H1 (cell line): Measurements from ENCODE around the gene YWHAB. TPM values are rescaled to one million over a fixed set of nuclear protein-coding genes. Genes with fewer than 3 reads are reported as not detected.

Experiments used
- CTCF ChIA-PET: fragments of 300-600 bp; sonication (Branson Sonifier 250); formaldehyde crosslinking; loops from one replicate; lab custom pipeline; 2021; ENCODE audit not compliant: partially characterized antibody; lab: Charles Lee
- POLR2A ChIA-PET: fragments of 300-600 bp; sonication (Branson Sonifier 250); formaldehyde crosslinking; loops from one replicate; lab custom pipeline; 2021; ENCODE audit warnings: inconsistent platforms; ENCODE audit not compliant: partially characterized antibody; lab: Charles Lee
- DNase-seq, 2 experiments: peaks; one replicate each; pipeline versions ENCODE4 v3.0.0 to v3.0.0-alpha.2; 2010 to 2022; ENCODE audit warnings: low spot score in 2 of 2, low read depth in 1 of 2, mixed read lengths in 1 of 2
- FAIRE-seq: peaks from 2 replicates; lab custom pipeline; 2011; peaks lifted over from hg19 to GRCh38; lab: Jason Lieb, UNC
- H2AFZ ChIP-seq: 2 replicates; pipeline ENCODE4 v1.8.1; 2012; ENCODE audit warnings: low read length, inconsistent platforms
- H2AK5ac ChIP-seq: 2 replicates; pipeline ENCODE4 v1.6.1; 2013; ENCODE audit warnings: low read depth, low read length
- H2BK120ac ChIP-seq: replicated peaks from 2 replicates; pipeline ENCODE3; 2013; ENCODE audit warnings: low read depth, low read length, inconsistent platforms
- H2BK12ac ChIP-seq: 2 replicates; pipeline ENCODE4 v1.6.1; 2013; ENCODE audit warnings: low read depth, low read length
- H2BK15ac ChIP-seq: 2 replicates; pipeline ENCODE4 v1.6.1; 2013; ENCODE audit warnings: low read length
- H2BK20ac ChIP-seq: 2 replicates; pipeline ENCODE4 v1.6.1; 2013; ENCODE audit warnings: low read length
- H2BK5ac ChIP-seq: 2 replicates; pipeline ENCODE4 v1.6.1; 2013; ENCODE audit warnings: low read depth, low read length
- H3K14ac ChIP-seq: 2 replicates; pipeline ENCODE4 v1.6.1; 2013; ENCODE audit warnings: inconsistent platforms; ENCODE audit not compliant: insufficient read length
- H3K18ac ChIP-seq: 2 replicates; pipeline ENCODE4 v1.6.1; 2013; ENCODE audit warnings: low read length; ENCODE audit errors: extremely low read depth
- H3K23ac ChIP-seq: 2 replicates; pipeline ENCODE4 v1.6.1; 2013; ENCODE audit warnings: inconsistent platforms; ENCODE audit not compliant: insufficient read length
- H3K23me2 ChIP-seq: 2 replicates; pipeline ENCODE4 v1.6.1; 2013; ENCODE audit warnings: low read depth, low read length
- H3K27ac ChIP-seq: 2 replicates; pipeline ENCODE4 v1.6.1; 2011; ENCODE audit warnings: low read depth, low read length, inconsistent platforms
- H3K27me3 ChIP-seq, 4 experiments: replicated peaks in 1 of 4; 1 replicate in 1 of 4; 2 replicates in 3 of 4; pipeline versions ENCODE4 v1.6.1 to v1.8.1; 2011 to 2013; ENCODE audit warnings: low read length in 3 of 4, mild to moderate bottlenecking in 3 of 4, inconsistent platforms in 2 of 4, mixed read lengths in 2 of 4, moderate library complexity in 1 of 4; ENCODE audit not compliant: control insufficient read depth in 3 of 4, insufficient read depth in 3 of 4; ENCODE audit errors: extremely low read depth in 1 of 4
- H3K36me3 ChIP-seq, 4 experiments: 2 replicates each; pipeline versions ENCODE4 v1.6.1 to v1.8.1; 2011 to 2013; ENCODE audit warnings: mild to moderate bottlenecking in 4 of 4, low read length in 3 of 4, moderate library complexity in 2 of 4, control low read depth in 1 of 4, inconsistent platforms in 1 of 4; ENCODE audit not compliant: insufficient read depth in 4 of 4, control insufficient read depth in 2 of 4
- H3K4ac ChIP-seq: replicated peaks from 2 replicates; pipeline ENCODE3; 2013; ENCODE audit warnings: low read length, low read depth, mixed read lengths, inconsistent platforms; ENCODE audit not compliant: insufficient read length
- H3K4me1 ChIP-seq, 4 experiments: replicated peaks in 1 of 4; 1 replicate in 1 of 4; 2 replicates in 3 of 4; pipeline versions ENCODE4 v1.6.1 to v1.8.1; 2011 to 2013; ENCODE audit warnings: low read length in 3 of 4, inconsistent platforms in 2 of 4, mixed read lengths in 1 of 4; ENCODE audit not compliant: insufficient read depth in 4 of 4, control insufficient read depth in 3 of 4
- H3K4me2 ChIP-seq, 2 experiments: 2 replicates each; pipeline versions ENCODE4 v1.6.1 to v1.8.1; 2011 to 2013; ENCODE audit warnings: low read depth in 2 of 2, low read length in 2 of 2, control low read depth in 1 of 2, inconsistent platforms in 1 of 2, mild to moderate bottlenecking in 1 of 2; ENCODE audit not compliant: insufficient read depth in 1 of 2
- H3K4me3 ChIP-seq, 4 experiments: fragments of 200-600, 300-600 bp in 1 of 4; sonication (generic), shearing (Covaris generic), sonication (Bioruptor Twin) in 1 of 4; 2 replicates each; pipeline versions ENCODE4 v1.5.1 to v1.8.1; 2011 to 2016; ENCODE audit warnings: low read length in 4 of 4, low read depth in 3 of 4, control low read depth in 2 of 4, inconsistent platforms in 2 of 4, mild to moderate bottlenecking in 2 of 4, mixed read lengths in 1 of 4, moderate library complexity in 1 of 4; ENCODE audit not compliant: insufficient read depth in 2 of 4; ENCODE audit errors: extremely low read depth in 1 of 4
- H3K56ac ChIP-seq: replicated peaks from 2 replicates; pipeline ENCODE3; 2013; ENCODE audit warnings: low read depth, mild to moderate bottlenecking, mixed read lengths, low read length, inconsistent platforms; ENCODE audit not compliant: insufficient read length
- H3K79me1 ChIP-seq: 2 replicates; pipeline ENCODE4 v1.6.1; 2013; ENCODE audit warnings: low read depth, low read length, control low read depth
- H3K79me2 ChIP-seq, 2 experiments: 2 replicates each; pipeline versions ENCODE4 v1.6.1 to v1.8.1; 2012 to 2013; ENCODE audit warnings: low read length in 2 of 2, mild to moderate bottlenecking in 2 of 2, inconsistent platforms in 1 of 2; ENCODE audit not compliant: insufficient read depth in 2 of 2, control insufficient read depth in 1 of 2
- H3K9ac ChIP-seq, 4 experiments: replicated peaks in 1 of 4; 1 replicate in 1 of 4; 2 replicates in 3 of 4; pipeline versions ENCODE4 v1.6.1 to v1.8.1; 2011 to 2013; ENCODE audit warnings: low read depth in 3 of 4, low read length in 3 of 4, control low read depth in 2 of 4, mild to moderate bottlenecking in 2 of 4, moderate library complexity in 2 of 4, inconsistent platforms in 1 of 4; ENCODE audit errors: extremely low read depth in 1 of 4
- H3K9me3 ChIP-seq, 2 experiments: 2 replicates each; pipeline versions ENCODE4 v1.6.1 to v1.8.1; 2012 to 2013; ENCODE audit warnings: mild to moderate bottlenecking in 2 of 2, moderate library complexity in 2 of 2, control low read depth in 1 of 2, inconsistent platforms in 1 of 2, low read depth in 1 of 2, low read length in 1 of 2, mixed read lengths in 1 of 2; ENCODE audit not compliant: insufficient read depth in 2 of 2
- H4K20me1 ChIP-seq, 2 experiments: replicated peaks in 1 of 2; 2 replicates each; pipeline versions ENCODE3 to v1.8.1; 2011 to 2013; ENCODE audit warnings: inconsistent platforms in 2 of 2, low read length in 2 of 2, mild to moderate bottlenecking in 1 of 2; ENCODE audit not compliant: insufficient read depth in 2 of 2, control insufficient read depth in 1 of 2
- H4K5ac ChIP-seq: 2 replicates; pipeline ENCODE4 v1.6.1; 2013; ENCODE audit warnings: low read length, low read depth, mixed read lengths, inconsistent platforms; ENCODE audit not compliant: insufficient read length
- H4K8ac ChIP-seq: 2 replicates; pipeline ENCODE4 v1.8.0; 2013; ENCODE audit warnings: mild to moderate bottlenecking, moderate library complexity, low read length, inconsistent platforms; ENCODE audit not compliant: insufficient read depth; ENCODE audit errors: extremely low read depth
- H4K91ac ChIP-seq: replicated peaks from 2 replicates; pipeline ENCODE3; 2013; ENCODE audit warnings: low read length, mixed read lengths, inconsistent platforms; ENCODE audit not compliant: insufficient read length
- CBX8 ChIP-seq: fragments of 300-800, 300-1000 bp; sonication (generic); IDR thresholded peaks from 2 replicates; pipeline ENCODE4 v1.7.1; 2016; ENCODE audit warnings: low read depth, low read length, borderline replicate concordance
- HDAC2 ChIP-seq, 2 experiments: fragments of 300-600 bp in 1 of 2; sonication (generic) in 1 of 2; IDR thresholded peaks; 2 replicates each; pipeline ENCODE4 v1.6.1; 2011 to 2012; ENCODE audit warnings: low read depth in 2 of 2, low read length in 2 of 2, mild to moderate bottlenecking in 2 of 2, moderate library complexity in 2 of 2, borderline replicate concordance in 1 of 2, inconsistent platforms in 1 of 2
- POLR2AphosphoS5 ChIP-seq: IDR thresholded peaks from 2 replicates; pipeline ENCODE4 v1.6.1; 2011; ENCODE audit warnings: low read depth, low read length
- POU5F1 ChIP-seq: IDR thresholded peaks from 2 replicates; pipeline ENCODE4 v1.6.1; 2011; ENCODE audit warnings: low read depth, mild to moderate bottlenecking, low read length, moderate library complexity
- SAP30 ChIP-seq: fragments of 300-600 bp; sonication (generic); IDR thresholded peaks from 2 replicates; pipeline ENCODE4 v1.7.1; 2012; ENCODE audit warnings: low read length, moderate library complexity, mild to moderate bottlenecking, inconsistent platforms; ENCODE audit not compliant: insufficient read depth, insufficient replicate concordance
- SIRT6 ChIP-seq: IDR thresholded peaks from one replicate; pipeline ENCODE4 v1.7.1; 2012; ENCODE audit warnings: low read length, inconsistent platforms
- TAF1 ChIP-seq: IDR thresholded peaks from 2 replicates; pipeline ENCODE4 v1.6.1; 2011; ENCODE audit warnings: mild to moderate bottlenecking, low read depth, low read length
- TCF12 ChIP-seq: IDR thresholded peaks from 2 replicates; pipeline ENCODE4 v1.6.1; 2011; ENCODE audit warnings: low read depth, mild to moderate bottlenecking, low read length
- WGBS, 2 experiments: shearing (Covaris generic) in 1 of 2; methylation state at CpG; one replicate each; pipeline versions ENCODE4 v1.1.6 to v1.1.7; 2013 to 2015; ENCODE audit warnings: low lambda C conversion rate in 2 of 2, mixed read lengths in 2 of 2, inconsistent platforms in 1 of 2, low coverage in 1 of 2, missing lambda C conversion rate in 1 of 2; ENCODE audit not compliant: insufficient replicate concordance in 2 of 2, insufficient coverage in 1 of 2, insufficient read length in 1 of 2; ENCODE audit errors: extremely low coverage in 1 of 2, missing lambda C conversion rate in 1 of 2; 5-methylcytosine and 5-hydroxymethylcytosine counted together
- polyA plus RNA-seq, 7 experiments: library from polyadenylated mRNA; depleted of rRNA in 3 of 7; stranded (reverse) in 5 of 7; unstranded in 2 of 7; fragments of >200 nt in 5 of 7; fragments of 200-250 nt in 2 of 7; gene quantifications; 1 replicate in 5 of 7; 2 replicates in 1 of 7; 4 replicates in 1 of 7; pipeline versions ENCODE4 v1.2.1 to v1.2.3, GENCODE V29; 2011 to 2013; ENCODE audit warnings: missing spikeins in 2 of 7, mixed read lengths in 2 of 7
- total RNA-seq: library from RNA; stranded (reverse); fragmentation: NEBNext Ultra II Directional; extraction: Animal tissue kit (Norgen Biotek cat#: 25700); gene quantifications from 2 replicates; pipeline ENCODE4 v1.2.1, GENCODE V29; 2021

Gene YWHAB
- total and polyA plus RNA-seq, 2 of the 8 experiments (the other 6 are each of a cell fraction or from before 2014, with no cell fraction given), result 72.9 to 256 TPM

- H3K18ac ChIP-seq, result no peak overlapping the region
- peaks cover 0 to 7% (median 1%) of the 10 kb centered on the region in 4 experiments; a peak in 3 of 8 replicates for H3K36me3 ChIP-seq
- no peak overlapping the region for H3K9ac ChIP-seq
- no peak overlapping the region for H3K4me2 ChIP-seq
- H2BK20ac ChIP-seq, result no peak overlapping the region
- H3K23me2 ChIP-seq, result no peaks in the 10 kb centered on the region
- no peaks in the 10 kb centered on the region for H3K9me3 ChIP-seq
- H3K56ac ChIP-seq, result no peak overlapping the region
- no peak overlapping the region for H3K14ac ChIP-seq
- H2BK12ac ChIP-seq, result no peak overlapping the region
- no peak overlapping the region for H4K91ac ChIP-seq
- POLR2A ChIA-PET, result interaction anchor here (1.0 to 6.6 kb wide), 4 partner anchors 8 to 144 kb away, joined by 3 to 38 read pairs (median 5); partner anchors contain the start of genes PABPC1L and YWHAB
- 100% methylated on average over 1 of the region's 1 CpG; no CpG with 5 or more reads in 1 of the 2 experiments for WGBS, 2 experiments
- no peak overlapping the region for H4K5ac ChIP-seq
- peaks cover 22 to 100% of the 10 kb centered on the region in 2 experiments for H3K79me2 ChIP-seq
- H3K4me3 ChIP-seq, result no peak overlapping the region
- no peak overlapping the region for H3K23ac ChIP-seq
- no peak overlapping the region for H2AK5ac ChIP-seq
- peaks cover 12% of the 10 kb centered on the region for H3K79me1 ChIP-seq
- CTCF ChIA-PET, result interaction anchor here (1.5 kb wide), 1 partner anchor 97 kb away, joined by 3 read pairs; no protein-coding TSS in a partner anchor
- H3K4me1 ChIP-seq, result no peaks in the 10 kb centered on the region
- H3K27me3 ChIP-seq, result no peaks in the 10 kb centered on the region
- no peak overlapping the region for H2BK120ac ChIP-seq
- H4K20me1 ChIP-seq, result peaks cover 14 to 31% of the 10 kb centered on the region in 2 experiments
- no peak overlapping the region for H4K8ac ChIP-seq
- FAIRE-seq (no peak), DNase-seq (no peak)
- no peak overlapping the region for H2BK5ac ChIP-seq
- H2BK15ac ChIP-seq, result no peak overlapping the region
- no peak overlapping the region for H3K27ac ChIP-seq
- H3K4ac ChIP-seq, result no peak overlapping the region
- no peak overlapping the region for H2AFZ ChIP-seq
- no peak for TF ChIP-seq TAF1
- TF ChIP-seq POLR2AphosphoS5, result no peak
- TF ChIP-seq POU5F1, result no peak
- TF ChIP-seq CBX8, result no peak
- TF ChIP-seq TCF12, result no peak
- no peak for TF ChIP-seq SIRT6
- no peak for TF ChIP-seq SAP30
- no peak for TF ChIP-seq HDAC2 (IDR thresholded peaks at IDR 0.05; ENCODE audit: borderline replicate concordance in 1 of 2, low read depth in 2 of 2, low read length in 2 of 2)
Measured at GRCh38 chr20:44896583-44896982, 11.1 kb downstream of the YWHAB start.
